PC-3 (cell line): ENCODE results near the gene LSM12.

Experiments used
- EZH2 ChIP-seq: fragments of 300-600 bp; sonication (generic); IDR thresholded peaks from one replicate; pipeline ENCODE4 v1.6.1; 2017; ENCODE audit warnings: antibody characterized with exemption, mild to moderate bottlenecking, low read length; ENCODE audit not compliant: unreplicated experiment
- TF ChIP-seq, protein P1 (sequence below): fragments of 300-600 bp; sonication (generic); conservative IDR thresholded peaks from 2 replicates; pipeline ENCODE4 v1.5.1; 2017; ENCODE audit warnings: antibody characterized with exemption, low read depth, mild to moderate bottlenecking, low read length

- TF ChIP-seq, protein P1, sequence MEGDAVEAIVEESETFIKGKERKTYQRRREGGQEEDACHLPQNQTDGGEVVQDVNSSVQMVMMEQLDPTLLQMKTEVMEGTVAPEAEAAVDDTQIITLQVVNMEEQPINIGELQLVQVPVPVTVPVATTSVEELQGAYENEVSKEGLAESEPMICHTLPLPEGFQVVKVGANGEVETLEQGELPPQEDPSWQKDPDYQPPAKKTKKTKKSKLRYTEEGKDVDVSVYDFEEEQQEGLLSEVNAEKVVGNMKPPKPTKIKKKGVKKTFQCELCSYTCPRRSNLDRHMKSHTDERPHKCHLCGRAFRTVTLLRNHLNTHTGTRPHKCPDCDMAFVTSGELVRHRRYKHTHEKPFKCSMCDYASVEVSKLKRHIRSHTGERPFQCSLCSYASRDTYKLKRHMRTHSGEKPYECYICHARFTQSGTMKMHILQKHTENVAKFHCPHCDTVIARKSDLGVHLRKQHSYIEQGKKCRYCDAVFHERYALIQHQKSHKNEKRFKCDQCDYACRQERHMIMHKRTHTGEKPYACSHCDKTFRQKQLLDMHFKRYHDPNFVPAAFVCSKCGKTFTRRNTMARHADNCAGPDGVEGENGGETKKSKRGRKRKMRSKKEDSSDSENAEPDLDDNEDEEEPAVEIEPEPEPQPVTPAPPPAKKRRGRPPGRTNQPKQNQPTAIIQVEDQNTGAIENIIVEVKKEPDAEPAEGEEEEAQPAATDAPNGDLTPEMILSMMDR, result no peak
- TF ChIP-seq EZH2, result no peak
These were observed 61.5 kb downstream of the LSM12 start for GRCh38 chr17:44004761-44005526.
